ENCODE results near the gene TMC5. TPM values are rescaled to one million over a fixed set of nuclear protein-coding genes. Genes with fewer than 3 reads are reported as not detected.

The TMC5 gene
- total and polyA plus RNA-seq, 7 donors = 0.36 to 56.0 (median 22.4) TPM; not detected in 2

DNA sequence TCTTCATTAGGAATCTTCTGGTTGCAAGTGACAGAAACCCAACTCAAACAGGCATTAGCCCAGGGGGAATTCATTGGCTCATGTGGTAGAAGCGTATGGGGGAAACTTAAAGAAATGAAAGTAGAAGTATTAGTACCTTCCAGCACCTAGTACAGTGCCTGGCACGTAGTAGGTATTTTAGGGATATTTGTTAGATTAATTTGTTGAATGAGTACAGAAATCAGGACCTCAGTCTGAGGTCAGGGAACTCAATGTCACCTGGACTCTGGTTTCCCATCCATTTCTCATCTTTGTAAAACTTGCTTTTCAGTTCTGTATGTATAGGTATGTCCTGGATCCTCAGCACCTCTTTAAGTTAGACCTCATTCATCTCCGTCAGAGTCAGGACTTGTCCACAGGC, 32.5 kb downstream of the TMC5 start:
- H3K27ac ChIP-seq = no peak overlapping the region
- 77 to 91% methylated on average over 3 of the region's 3 CpGs for WGBS, 2 donors
- no peak overlapping the region for H3K4me3 ChIP-seq
- no peak for DNase-seq
- no peaks in the 10 kb centered on the region for H3K27me3 ChIP-seq
- intact Hi-C loops (cut with DNase I) = no loop called here
- TF ChIP-seq POLR2AphosphoS5 (IDR thresholded peaks at IDR 0.05) (no peak), EP300 (IDR thresholded peaks at IDR 0.05) (no peak), POLR2A (IDR thresholded peaks at IDR 0.05) (no peak)
- TF ChIP-seq, protein P1, sequence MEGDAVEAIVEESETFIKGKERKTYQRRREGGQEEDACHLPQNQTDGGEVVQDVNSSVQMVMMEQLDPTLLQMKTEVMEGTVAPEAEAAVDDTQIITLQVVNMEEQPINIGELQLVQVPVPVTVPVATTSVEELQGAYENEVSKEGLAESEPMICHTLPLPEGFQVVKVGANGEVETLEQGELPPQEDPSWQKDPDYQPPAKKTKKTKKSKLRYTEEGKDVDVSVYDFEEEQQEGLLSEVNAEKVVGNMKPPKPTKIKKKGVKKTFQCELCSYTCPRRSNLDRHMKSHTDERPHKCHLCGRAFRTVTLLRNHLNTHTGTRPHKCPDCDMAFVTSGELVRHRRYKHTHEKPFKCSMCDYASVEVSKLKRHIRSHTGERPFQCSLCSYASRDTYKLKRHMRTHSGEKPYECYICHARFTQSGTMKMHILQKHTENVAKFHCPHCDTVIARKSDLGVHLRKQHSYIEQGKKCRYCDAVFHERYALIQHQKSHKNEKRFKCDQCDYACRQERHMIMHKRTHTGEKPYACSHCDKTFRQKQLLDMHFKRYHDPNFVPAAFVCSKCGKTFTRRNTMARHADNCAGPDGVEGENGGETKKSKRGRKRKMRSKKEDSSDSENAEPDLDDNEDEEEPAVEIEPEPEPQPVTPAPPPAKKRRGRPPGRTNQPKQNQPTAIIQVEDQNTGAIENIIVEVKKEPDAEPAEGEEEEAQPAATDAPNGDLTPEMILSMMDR (IDR thresholded peaks at IDR 0.05) = no peak
- no peaks in the 10 kb centered on the region for H3K36me3 ChIP-seq
- H3K9me3 ChIP-seq = no peaks in the 10 kb centered on the region
- no peaks in the 10 kb centered on the region for H3K4me1 ChIP-seq

DNA sequence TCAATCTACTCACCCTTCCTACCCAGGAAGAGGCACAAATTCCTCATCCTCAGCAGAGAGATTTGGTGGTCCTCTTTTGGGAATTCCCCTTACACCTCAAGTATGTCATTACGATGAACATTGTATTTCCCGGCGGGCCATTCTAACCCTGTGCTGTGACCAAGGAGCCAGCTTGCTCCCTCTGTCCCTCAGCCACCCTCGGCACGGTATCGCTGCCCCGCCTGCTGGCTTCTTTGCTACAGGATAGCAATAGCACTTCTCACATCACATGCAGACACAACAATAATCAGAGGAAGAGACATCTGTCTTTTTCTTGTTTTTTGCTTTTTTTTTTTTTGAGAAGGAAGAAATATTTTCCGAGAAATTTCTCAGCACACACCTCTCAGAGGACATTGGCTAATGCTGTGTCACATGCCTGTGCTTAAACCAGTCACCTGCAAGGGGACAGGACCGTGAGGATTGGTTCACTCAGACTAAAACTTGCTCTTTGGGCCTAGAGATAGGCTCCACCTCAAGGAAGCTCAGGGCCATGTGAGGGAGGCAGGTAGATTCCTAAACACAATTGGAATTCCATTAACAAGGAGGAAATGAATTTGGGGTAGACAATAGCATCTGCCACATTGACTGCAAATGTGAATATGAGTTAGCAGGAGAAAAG, 41.2 kb downstream of the TMC5 start:
- no peaks in the 10 kb centered on the region for H3K36me3 ChIP-seq

DNA sequence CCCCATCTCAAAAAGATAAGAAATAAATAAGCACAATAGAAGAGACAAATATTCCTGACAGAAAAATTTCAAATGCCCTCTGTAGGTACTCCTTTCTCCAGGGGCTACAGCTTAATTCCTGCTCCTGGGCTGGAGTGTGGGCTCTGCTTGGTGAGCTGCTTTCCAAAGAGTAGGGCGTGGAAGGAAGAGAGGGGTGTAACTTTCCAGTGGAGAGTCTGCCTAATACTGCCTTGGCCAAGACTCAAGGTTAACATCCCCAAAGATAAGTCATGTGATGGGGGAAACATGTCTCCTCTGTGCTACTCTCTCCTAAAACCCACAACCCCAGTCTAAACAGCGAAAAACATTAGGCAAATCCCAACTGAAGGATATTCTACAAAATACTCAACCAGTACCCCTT, 42.7 kb downstream of the TMC5 start:
- Histone ChIP-seq H3K27me3 (no peaks in the 10 kb centered on the region), H3K36me3 (no peaks in the 10 kb centered on the region), H3K4me1 (no peaks in the 10 kb centered on the region), H3K4me3 (no peak overlapping the region), H3K27ac (no peak overlapping the region), H3K9me3 (no peaks in the 10 kb centered on the region)
- intact Hi-C loops (cut with DNase I) = no loop called here
- TF ChIP-seq EP300 (IDR thresholded peaks at IDR 0.05) (no peak), POLR2A (IDR thresholded peaks at IDR 0.05) (no peak), POLR2AphosphoS5 (IDR thresholded peaks at IDR 0.05) (no peak)
- TF ChIP-seq, protein P1 (IDR thresholded peaks at IDR 0.05) = no peak
- DNase-seq = no peak
- WGBS, 2 donors = 95 to 97% methylated on average over 2 of the region's 2 CpGs

More for the DNA sequence above, 41.2 kb downstream of the TMC5 start:
- intact Hi-C loops (cut with DNase I) = no loop called here
- DNase-seq = no peak
- H3K27ac ChIP-seq = no peak overlapping the region
- no peaks in the 10 kb centered on the region for H3K27me3 ChIP-seq
- H3K4me3 ChIP-seq = no peak overlapping the region
- TF ChIP-seq, protein P1 (IDR thresholded peaks at IDR 0.05) = no peak
- TF ChIP-seq EP300 (IDR thresholded peaks at IDR 0.05) (no peak), POLR2AphosphoS5 (IDR thresholded peaks at IDR 0.05) (no peak), POLR2A (IDR thresholded peaks at IDR 0.05) (no peak)
- no peaks in the 10 kb centered on the region for H3K4me1 ChIP-seq
- H3K9me3 ChIP-seq = no peaks in the 10 kb centered on the region
- 82 to 90% methylated on average over 9 of the region's 9 CpGs for WGBS, 2 donors

DNA sequence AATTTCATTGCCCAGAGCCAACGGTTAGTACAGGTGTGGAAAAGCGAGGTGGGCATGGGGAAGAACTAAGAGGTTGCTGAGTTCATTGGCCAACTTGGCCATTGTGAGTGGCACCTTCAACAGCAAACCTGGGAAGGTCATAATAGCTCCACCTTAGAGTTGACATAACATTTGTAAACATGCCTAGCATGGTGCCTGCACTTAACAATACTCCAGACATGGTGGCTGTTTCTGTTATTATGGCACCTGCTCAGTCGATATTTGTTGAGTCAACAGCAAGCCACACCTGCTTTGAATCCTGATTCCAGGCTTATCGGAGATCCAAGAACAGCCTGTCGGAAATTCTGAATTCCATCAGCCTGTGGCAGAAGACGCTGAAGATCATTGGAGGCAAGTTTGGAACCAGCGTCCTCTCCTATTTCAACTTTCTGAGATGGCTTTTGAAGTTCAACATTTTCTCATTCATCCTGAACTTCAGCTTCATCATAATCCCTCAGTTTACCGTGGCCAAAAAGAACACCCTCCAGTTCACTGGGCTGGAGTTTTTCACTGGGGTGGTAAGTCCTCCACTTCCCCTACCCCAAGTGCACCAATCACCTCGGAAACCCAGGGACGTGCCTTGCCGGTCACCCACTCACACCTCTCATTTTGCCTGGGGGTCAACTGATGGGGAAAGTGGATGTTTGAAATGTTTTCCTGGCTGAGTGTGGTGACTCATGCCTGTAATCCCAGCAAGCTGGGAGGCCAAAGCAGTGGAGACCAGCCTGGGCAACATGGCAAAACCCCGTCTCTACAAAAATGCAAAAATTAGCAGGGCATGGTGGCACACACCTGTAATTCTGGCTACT, 46.0 kb downstream of the TMC5 start:
- Histone ChIP-seq H3K4me3 (no peak overlapping the region), H3K36me3 (no peaks in the 10 kb centered on the region), H3K4me1 (no peaks in the 10 kb centered on the region), H3K27me3 (no peaks in the 10 kb centered on the region), H3K27ac (no peak overlapping the region), H3K9me3 (no peaks in the 10 kb centered on the region)
- TF ChIP-seq, protein P1 (IDR thresholded peaks at IDR 0.05) = no peak
- TF ChIP-seq POLR2A (IDR thresholded peaks at IDR 0.05) = no peak
- TF ChIP-seq EP300 (IDR thresholded peaks at IDR 0.05) = no peak
- no peak for TF ChIP-seq POLR2AphosphoS5 (IDR thresholded peaks at IDR 0.05)
- WGBS, 2 donors = 51 to 82% methylated on average over 12 of the region's 12 CpGs
- intact Hi-C loops (cut with DNase I) = no loop called here
- DNase-seq = no peak

Data from sigmoid colon (tissue), 7 donors.